ENCODE measurements around the gene PYCARD.

GRCh38 chr16:31177136-31177535 lies 25.4 kb downstream of the PYCARD start:
- TF ChIP-seq CTCF (optimal IDR thresholded peaks at IDR 0.05 in 1 of 3, IDR thresholded peaks at IDR 0.05 in 1 of 3, conservative IDR thresholded peaks at IDR 0.05 in 1 of 3; ENCODE audit: extremely low read depth in 1 of 3, insufficient read depth in 2 of 3, low read length in 3 of 3), result no peak
- TF ChIP-seq EZH2 (IDR thresholded peaks at IDR 0.05; ENCODE audit: low read length), result no peak

Data from keratinocyte (primary cell).